HG02943 (cell line): Measurements from ENCODE around the gene PITX1.

Experiments used
- ATAC-seq: cut with Tn5 transposase; IDR thresholded peaks from one replicate; pipeline ENCODE4 v1.9.1; 2021; ENCODE audit warnings: mild to moderate bottlenecking, low read depth, moderate library complexity; ENCODE audit not compliant: unreplicated experiment

PITX1 gene

GRCh38 chr5:135062216-135063055 is 28.4 kb upstream of the PITX1 start:
- no peak for ATAC-seq

- no peak for ATAC-seq
Measured at GRCh38 chr5:135061001-135061400, 27.0 kb upstream of the PITX1 start.

- ATAC-seq: no peak
Measured at GRCh38 chr5:135060021-135060420, 26.0 kb upstream of the PITX1 start.

DNA sequence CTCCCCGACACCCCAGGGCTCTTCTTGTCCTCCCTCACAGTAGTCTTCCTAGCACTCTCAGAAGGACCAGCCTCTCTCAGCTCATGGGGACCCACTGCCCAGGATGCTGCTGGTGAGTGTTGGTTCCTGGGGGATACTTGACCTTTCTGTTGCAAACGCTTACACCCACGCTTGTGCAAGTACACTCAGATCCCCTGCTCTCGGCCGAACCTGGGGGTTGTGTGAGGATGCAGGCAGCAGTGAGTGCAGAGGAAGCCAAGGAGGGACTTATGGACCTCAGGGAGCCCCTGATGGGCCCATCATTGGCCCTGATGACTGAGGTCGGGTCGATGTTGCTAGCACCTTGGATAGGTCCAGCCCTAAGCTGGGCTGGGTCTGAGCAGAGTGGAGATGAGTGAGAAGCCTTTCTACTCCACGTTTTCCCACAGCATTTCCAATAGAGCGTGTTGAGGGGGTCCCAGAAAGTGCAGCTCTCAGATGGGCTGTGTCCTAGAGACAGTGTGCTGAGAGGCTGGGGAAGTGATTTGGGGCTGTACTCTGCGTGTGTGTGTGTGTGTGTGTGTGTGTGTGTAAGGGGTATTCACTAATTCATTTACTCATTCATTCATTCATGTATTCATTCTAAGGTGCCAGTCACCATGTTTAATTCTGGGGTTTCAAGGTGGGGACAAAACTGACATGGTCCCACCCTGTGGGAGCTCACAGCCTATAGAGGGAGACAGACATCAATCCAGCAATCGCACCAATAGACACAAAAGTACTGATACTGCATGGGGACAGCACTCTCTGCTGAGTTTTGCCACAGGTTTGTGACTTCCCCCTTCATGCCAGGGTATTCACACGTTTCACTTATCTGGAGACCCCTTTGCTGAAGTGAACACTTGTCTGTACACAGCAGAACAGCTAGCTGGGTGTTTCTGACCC is 25.2 kb upstream of the PITX1 start:
- no peak for ATAC-seq

- ATAC-seq: no peak
Measured at GRCh38 chr5:135058331-135058732, 24.3 kb upstream of the PITX1 start.

DNA sequence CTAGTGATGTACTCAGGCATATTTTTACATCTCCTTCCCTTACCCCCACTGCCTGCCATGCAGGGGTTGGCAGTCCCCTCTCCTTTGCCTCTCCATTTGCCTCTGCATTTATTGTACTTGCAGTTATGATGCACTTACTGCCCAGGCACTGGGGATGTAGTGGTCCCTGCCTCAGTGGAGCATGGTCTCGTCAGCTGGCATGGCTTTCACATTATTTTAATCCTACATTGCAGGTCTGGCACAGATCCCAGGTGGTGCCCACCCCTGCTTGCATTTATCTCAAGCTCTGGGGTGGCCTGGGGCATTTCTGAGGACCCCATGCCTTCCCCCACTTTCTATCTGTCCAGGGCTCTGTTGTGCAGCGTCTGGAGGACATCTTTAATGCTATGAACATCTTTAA is 23.2 kb upstream of the PITX1 start:
- no peak for ATAC-seq

DNA sequence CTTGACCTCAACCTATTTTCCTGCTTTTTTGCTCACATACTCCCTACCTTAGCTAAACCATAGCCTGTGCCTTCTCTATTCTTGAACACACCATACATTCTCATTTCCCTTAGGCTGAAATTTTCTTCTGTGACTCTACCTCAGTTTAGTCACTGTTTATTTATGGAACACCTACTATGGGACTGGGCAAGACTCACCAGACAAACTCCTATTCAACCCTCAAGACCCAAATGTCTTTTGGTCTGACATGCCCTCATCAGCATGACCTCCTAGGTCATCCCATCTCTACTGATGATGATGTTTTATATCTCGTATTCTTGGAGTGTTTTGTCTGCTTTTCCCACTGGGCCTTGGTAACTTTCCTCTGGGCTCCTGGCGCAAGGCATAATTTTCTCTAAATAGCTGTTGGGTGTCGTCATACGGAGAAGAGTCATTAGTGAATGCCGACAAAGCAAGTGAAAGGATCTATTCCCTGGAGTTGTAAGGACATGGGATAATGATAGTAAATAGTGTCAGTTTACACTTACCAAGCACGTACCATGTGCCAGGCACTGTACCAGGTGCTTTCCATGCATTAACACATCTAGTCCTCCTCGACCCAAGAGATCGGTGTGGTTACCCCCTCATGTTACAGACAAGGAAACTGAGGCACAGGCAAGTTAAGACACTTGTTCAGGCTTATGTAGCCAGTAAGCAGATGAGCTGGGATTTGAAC is 22.4 kb upstream of the PITX1 start:
- ATAC-seq: no peak

DNA sequence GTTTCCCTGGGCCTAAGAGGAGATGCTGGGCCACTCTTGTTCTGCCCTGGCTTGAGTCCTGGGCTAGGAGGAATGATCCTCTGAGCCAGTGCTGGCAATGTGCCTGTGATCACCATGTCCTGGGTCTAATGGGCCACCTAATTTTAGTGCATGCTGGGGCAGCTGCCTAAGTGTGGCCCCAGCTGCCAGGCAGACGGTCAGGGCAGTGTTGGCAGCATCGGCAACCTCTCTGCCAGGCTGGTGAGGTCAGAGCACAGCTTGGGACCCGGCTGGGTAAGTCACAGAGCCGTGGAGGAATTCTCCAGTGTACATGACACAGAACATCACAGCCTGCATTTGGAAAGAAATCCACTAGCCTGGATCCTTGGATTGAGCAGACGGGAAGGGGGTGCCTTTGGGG is 21.4 kb upstream of the PITX1 start:
- ATAC-seq: no peak

GRCh38 chr5:135054546-135054945 is 20.5 kb upstream of the PITX1 start:
- no peak for ATAC-seq

- no peak for ATAC-seq
Measured at GRCh38 chr5:135053989-135054388, 20.0 kb upstream of the PITX1 start.

DNA sequence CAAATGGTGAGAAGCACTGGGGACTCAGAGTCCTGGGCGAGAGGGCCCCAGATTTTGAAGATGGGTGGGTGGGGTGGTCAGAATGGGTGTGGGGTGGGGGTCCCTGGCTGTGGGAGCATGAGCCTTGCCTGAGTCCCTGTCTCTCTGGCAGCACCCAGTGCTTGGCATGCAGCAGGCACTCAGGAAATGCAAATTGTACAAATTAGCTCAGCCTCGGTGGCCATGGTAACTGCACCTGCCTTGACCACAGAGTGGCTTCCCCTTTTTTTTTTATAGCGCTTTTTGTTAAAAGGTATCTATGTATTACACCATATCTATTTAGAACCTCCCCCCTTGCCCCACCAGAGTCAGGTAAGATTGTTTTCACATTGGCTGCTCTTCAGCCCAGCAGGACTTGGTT is 19.2 kb upstream of the PITX1 start:
- peak; percentile 93 for ATAC-seq

DNA sequence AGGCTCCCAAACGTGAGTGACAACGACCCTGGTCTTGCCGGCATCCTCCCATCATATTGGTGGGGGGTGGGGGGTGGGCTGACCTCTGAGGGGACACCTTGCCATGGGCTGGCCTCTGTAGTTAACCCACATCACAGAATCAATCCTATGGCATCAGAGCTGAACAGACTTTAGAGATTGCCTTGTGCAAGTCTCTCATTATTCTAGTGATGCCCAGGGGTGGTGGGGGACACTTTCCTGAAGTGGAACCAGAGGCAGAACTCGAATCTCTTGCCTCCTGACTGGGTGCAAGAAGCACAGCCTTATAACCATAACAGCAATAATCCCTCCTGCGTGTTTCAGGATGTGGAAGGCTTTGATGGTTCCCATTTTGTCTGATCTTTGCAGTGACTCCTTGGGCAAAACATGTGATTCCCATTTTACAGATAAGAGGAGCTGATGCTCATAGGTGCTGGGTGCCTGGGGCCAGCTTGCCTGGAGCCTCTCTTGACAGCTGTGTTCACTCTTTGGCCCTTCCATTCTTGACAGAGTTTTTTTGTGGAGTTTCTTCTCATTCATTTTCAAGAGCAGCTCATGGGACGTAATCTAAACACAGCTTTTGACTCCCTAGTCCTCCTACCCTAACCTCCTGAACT is 18.6 kb upstream of the PITX1 start:
- ATAC-seq: no peak

DNA sequence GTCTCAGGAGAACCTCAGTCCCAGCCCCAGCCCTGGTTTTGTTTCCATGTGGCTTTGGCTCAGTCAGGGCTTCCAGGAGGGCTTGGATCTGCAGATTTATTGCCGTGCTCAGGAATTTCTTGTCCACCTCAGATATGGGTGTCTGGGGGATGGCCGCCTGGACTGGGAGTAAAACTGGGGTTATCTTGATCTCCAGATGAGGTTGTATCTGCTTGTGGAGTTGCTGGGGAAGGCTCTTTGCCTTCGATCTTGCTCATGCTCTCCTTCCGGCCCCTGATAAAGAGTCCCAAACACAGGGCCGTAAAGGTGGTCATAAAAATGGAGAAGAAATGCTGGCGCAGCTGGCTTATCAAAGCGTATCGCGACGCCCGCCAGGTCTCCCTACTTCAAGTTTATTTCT is 17.8 kb upstream of the PITX1 start:
- ATAC-seq: no peak

GRCh38 chr5:135051399-135051798 is 17.4 kb upstream of the PITX1 start:
- no peak for ATAC-seq

- no peak for ATAC-seq
Measured at GRCh38 chr5:135050244-135050767, 16.3 kb upstream of the PITX1 start.

DNA sequence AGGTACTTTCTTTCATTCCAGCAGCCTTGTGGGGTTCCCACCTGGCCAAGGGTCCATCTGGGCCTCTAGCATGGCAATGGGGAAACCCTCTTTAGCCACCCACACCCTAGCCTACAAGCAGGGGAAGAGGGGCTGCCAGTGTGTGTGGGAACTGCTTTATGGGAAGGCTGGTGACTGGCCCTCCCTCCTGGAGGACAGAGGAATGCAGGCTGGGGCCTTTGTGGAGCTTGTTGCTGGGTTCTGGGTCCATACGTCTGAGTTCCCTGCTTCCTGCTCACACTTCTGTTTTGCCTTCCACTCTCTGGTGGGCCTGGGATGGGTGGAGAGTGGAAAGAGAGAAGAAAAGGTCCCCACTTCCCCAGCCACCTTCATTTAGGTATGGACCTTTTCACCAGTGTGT is 14.9 kb upstream of the PITX1 start:
- no peak for ATAC-seq

DNA sequence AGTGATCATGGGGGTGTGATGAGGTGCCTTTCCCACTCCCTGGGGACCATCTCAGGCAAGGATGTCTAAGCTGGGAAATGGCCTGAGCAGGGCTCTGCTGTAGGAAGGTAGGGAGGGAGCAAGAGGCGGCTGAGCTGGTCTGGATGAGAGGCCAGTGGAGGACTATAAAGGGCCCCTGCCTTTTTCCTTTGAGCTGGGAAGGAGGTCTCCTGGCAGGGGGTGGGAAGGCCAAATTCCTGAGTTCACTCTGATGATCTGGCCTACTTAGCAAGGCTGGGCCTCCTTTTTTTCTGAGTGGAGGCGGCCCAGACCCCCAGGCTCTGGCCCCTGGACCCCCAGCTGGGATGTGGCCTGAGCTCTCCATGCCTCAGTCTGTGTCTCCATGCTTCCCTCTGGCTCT is 14.3 kb upstream of the PITX1 start:
- ATAC-seq: no peak

DNA sequence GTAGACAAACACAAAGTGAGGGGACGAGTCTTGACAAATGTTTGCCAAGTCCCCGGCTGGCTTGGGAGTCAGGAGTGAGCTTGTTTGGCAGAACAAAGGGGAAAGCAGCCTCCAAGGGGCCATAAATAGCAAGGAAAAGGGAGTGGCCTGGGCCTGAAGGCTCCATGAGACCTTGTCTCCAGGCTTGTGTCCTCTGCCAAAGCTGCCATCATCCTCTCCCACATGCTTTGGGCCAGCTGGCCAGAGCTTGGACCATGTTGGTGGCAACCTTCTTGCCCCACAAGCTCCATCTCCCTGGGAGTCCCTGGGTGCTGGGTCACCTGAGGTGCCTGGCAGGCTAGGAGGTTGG is 13.3 kb upstream of the PITX1 start:
- ATAC-seq: no peak

GRCh38 chr5:135046661-135047346 is 12.8 kb upstream of the PITX1 start:
- no peak for ATAC-seq

- no peak for ATAC-seq
Measured at GRCh38 chr5:135045488-135045887, 11.5 kb upstream of the PITX1 start.
